Uterus (tissue), 2 donors: ENCODE measurements around the gene DOCK3.

ENCODE experiments used
- CTCF ChIP-seq, 4 experiments: fragments of 200-600 bp in 2 of 4; fragments of 450-650 bp in 2 of 4; sonication (generic) in 2 of 4; IDR thresholded peaks; one replicate each; pipeline ENCODE4 v1.5.1; 2016 to 2019; ENCODE audit warnings: antibody characterized with exemption in 4 of 4, mild to moderate bottlenecking in 2 of 4, moderate library complexity in 1 of 4
- POLR2A ChIP-seq, 2 donors: fragments of 450-650 bp; IDR thresholded peaks; one replicate each; pipeline ENCODE4 v1.6.1; 2016; ENCODE audit warnings: antibody characterized with exemption in 2 of 2, mild to moderate bottlenecking in 1 of 2, moderate library complexity in 1 of 2

GRCh38 chr3:50743643-50744042 is 68.9 kb downstream of the DOCK3 start:
- no peak for TF ChIP-seq POLR2A (IDR thresholded peaks at IDR 0.05)
- TF ChIP-seq CTCF (IDR thresholded peaks at IDR 0.05), result no peak
